Activated CD8-positive, alpha-beta memory T cell treated with anti-CD3 and anti-CD28 coated beads, Interleukin-2, amount 10 ng/mL, durations not matched to agents 7 days and 5 days (primary cell): ENCODE results near the gene MCRS1. TPM values are rescaled to one million over a fixed set of nuclear protein-coding genes. Genes with fewer than 3 reads are reported as not detected.

ENCODE experiments used
- ATAC-seq: fragments of 150-1000 bp; cut with Tn5 transposase; one replicate; pipeline ENCODE4 v1.10.0; 2021; ENCODE audit warnings: moderate library complexity
- CTCF ChIA-PET: fragments of 350-600 bp; sonication (Branson Sonifier 250); formaldehyde crosslinking; loops from one replicate; lab custom pipeline; 2021; ENCODE audit warnings: antibody characterized with exemption; lab: Charles Lee
- DNase-seq: peaks from one replicate; pipeline ENCODE4 v3.0.0-alpha.2; 2020
- H3K27ac Mint-ChIP-seq: one replicate; pipeline ENCODE4 v1.8.0; 2021; ENCODE audit warnings: mild to moderate bottlenecking, mixed read lengths
- H3K27me3 Mint-ChIP-seq: one replicate; pipeline ENCODE4 v1.8.0; 2021; ENCODE audit warnings: mixed read lengths
- H3K36me3 Mint-ChIP-seq: one replicate; pipeline ENCODE4 v1.8.0; 2021; ENCODE audit warnings: mild to moderate bottlenecking, mixed read lengths
- H3K4me1 Mint-ChIP-seq: one replicate; pipeline ENCODE4 v1.8.0; 2021; ENCODE audit warnings: mixed read lengths
- H3K4me3 Mint-ChIP-seq: one replicate; pipeline ENCODE4 v1.8.0; 2021; ENCODE audit warnings: mild to moderate bottlenecking, moderate library complexity, mixed read lengths
- H3K9me3 Mint-ChIP-seq: one replicate; pipeline ENCODE4 v1.8.0; 2022; ENCODE audit warnings: low read depth, mixed read lengths
- total RNA-seq, 2 experiments: library from RNA; stranded (reverse); gene quantifications; one replicate each; pipeline ENCODE4 v1.2.3, GENCODE V29; 2021

MCRS1 gene
- total RNA-seq, 2 experiments from 2014 or later, result 70.1 to 72.1 TPM

- no peak for DNase-seq
- H3K36me3 Mint-ChIP-seq, result no peaks in the 10 kb centered on the region
- peak overlapping the region; percentile 12 for H3K4me3 Mint-ChIP-seq
- no peaks in the 10 kb centered on the region for H3K9me3 Mint-ChIP-seq
- CTCF ChIA-PET, result interaction anchor here (1.0 to 7.9 kb wide), 3 partner anchors 14 to 86 kb away, joined by 3 to 96 read pairs (median 56); partner anchors contain the start of gene MCRS1
- ATAC-seq, result no peak
- no peak overlapping the region for H3K27ac Mint-ChIP-seq
- H3K4me1 Mint-ChIP-seq, result peaks cover 6% of the 10 kb centered on the region
- H3K27me3 Mint-ChIP-seq, result peaks cover 37% of the 10 kb centered on the region
These were observed 17.9 kb downstream of the MCRS1 start for GRCh38 chr12:49549735-49550692.

GRCh38 chr12:49548822-49549648, 18.9 kb downstream of the MCRS1 start:
- ATAC-seq, result peak; percentile 47
- no peak for DNase-seq
- Mint-ChIP-seq H3K4me3 (peak overlapping the region; percentile 63), H3K27me3 (peaks cover 39% of the 10 kb centered on the region), H3K9me3 (no peaks in the 10 kb centered on the region), H3K27ac (peak overlapping the region; percentile 42), H3K36me3 (no peaks in the 10 kb centered on the region), H3K4me1 (peaks cover 6% of the 10 kb centered on the region)
- CTCF ChIA-PET, result interaction anchor here (0.8 to 6.9 kb wide), 3 partner anchors 15 to 32 kb away, joined by 3 to 96 read pairs (median 4); no protein-coding TSS in a partner anchor

DNA sequence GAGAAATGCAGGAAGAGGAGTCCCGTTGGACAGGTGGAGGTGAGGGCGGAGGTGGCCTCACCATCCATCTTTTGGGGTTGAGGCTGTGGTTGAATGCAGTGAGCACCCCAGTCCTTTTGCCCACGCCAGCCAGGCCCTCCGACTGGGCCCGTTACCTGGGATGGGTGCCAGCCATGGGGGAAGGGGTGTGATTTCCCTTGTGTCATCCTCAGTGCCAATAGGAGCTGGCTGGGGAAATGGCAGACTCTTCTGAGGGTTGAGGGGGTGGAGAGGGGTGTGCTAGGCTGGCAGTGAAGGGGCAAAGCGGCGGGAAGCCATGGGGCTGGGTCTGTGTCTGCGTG, 19.5 kb downstream of the MCRS1 start:
- no peak overlapping the region for H3K27ac Mint-ChIP-seq
- no peaks in the 10 kb centered on the region for H3K36me3 Mint-ChIP-seq
- ATAC-seq, result no peak
- no peaks in the 10 kb centered on the region for H3K9me3 Mint-ChIP-seq
- peaks cover 6% of the 10 kb centered on the region for H3K4me1 Mint-ChIP-seq
- CTCF ChIA-PET, result interaction anchor here (0.8 to 0.9 kb wide), 2 partner anchors 14 to 31 kb away, joined by 3 to 4 read pairs; no protein-coding TSS in a partner anchor
- peaks cover 39% of the 10 kb centered on the region for H3K27me3 Mint-ChIP-seq
- no peak for DNase-seq
- H3K4me3 Mint-ChIP-seq, result peak overlapping the region; percentile 63

DNA sequence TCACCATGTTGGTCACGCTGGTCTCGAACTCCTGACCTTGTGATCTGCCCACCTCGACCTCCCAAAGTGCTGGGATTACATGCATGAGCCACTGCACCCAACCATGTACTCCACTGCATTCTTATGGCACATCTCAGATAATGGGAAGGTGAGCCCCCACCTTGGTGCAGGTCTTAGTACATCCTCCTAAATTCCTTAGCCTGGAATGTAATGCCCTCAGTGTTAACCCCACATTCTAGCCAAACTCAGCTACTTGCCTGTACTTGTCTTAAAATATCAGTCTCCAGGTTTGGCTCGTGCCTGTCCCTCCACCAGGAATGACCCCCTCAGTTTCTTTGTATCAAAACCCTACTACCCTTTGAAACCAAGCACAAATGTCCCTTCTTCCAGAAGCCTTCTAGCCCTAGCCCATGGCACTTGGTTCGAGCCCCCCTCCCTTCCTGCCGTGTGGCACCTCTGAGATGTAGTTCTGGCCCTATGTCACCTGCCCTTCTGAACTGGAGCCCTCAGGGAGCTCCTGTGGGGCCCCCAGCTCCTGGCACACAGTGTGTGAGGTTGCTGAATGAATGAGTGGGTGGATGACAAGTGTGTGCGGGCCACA, 20.8 kb downstream of the MCRS1 start:
- H3K27me3 Mint-ChIP-seq, result peaks cover 42% of the 10 kb centered on the region
- H3K27ac Mint-ChIP-seq, result no peak overlapping the region
- CTCF ChIA-PET, result interaction anchor here (0.7 to 3.2 kb wide), 2 partner anchors 33 to 187 kb away, joined by 3 to 12 read pairs; no protein-coding TSS in a partner anchor
- no peaks in the 10 kb centered on the region for H3K36me3 Mint-ChIP-seq
- no peak overlapping the region for H3K4me3 Mint-ChIP-seq
- ATAC-seq (no peak), DNase-seq (no peak)
- no peaks in the 10 kb centered on the region for H3K9me3 Mint-ChIP-seq
- H3K4me1 Mint-ChIP-seq, result peaks cover 9% of the 10 kb centered on the region

- no peaks in the 10 kb centered on the region for H3K9me3 Mint-ChIP-seq
- CTCF ChIA-PET, result interaction anchor here (3.2 kb wide), 1 partner anchor 34 kb away, joined by 12 read pairs; no protein-coding TSS in a partner anchor
- peaks cover 9% of the 10 kb centered on the region for H3K4me1 Mint-ChIP-seq
- no peak for ATAC-seq
- H3K36me3 Mint-ChIP-seq, result no peaks in the 10 kb centered on the region
- no peak overlapping the region for H3K4me3 Mint-ChIP-seq
- DNase-seq, result no peak
- H3K27me3 Mint-ChIP-seq, result peaks cover 42% of the 10 kb centered on the region
- H3K27ac Mint-ChIP-seq, result no peak overlapping the region
These were observed 21.5 kb downstream of the MCRS1 start for GRCh38 chr12:49546481-49546880.

DNA sequence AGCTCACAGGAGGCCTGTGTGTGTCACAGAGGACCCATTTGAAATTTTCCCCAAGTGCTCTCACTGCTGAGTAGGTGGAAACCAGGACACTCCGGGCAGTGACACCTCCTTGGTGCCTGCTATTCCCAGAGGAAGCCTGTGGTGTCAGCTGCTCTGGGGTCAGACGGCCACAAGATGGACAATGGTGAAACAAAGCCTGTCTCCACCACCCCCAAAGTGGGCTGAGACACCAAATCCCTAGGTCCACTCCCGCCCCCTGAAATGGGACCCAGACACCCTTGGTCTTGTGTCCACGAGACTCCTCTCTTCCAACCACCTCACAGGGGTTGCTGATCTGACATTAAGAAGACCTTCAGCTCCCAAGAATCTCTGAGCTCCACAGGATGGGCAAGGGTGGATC, 22.1 kb downstream of the MCRS1 start:
- H3K27me3 Mint-ChIP-seq, result peaks cover 44% of the 10 kb centered on the region
- no peak overlapping the region for H3K27ac Mint-ChIP-seq
- ATAC-seq (no peak), DNase-seq (no peak)
- H3K4me3 Mint-ChIP-seq, result no peak overlapping the region
- peaks cover 9% of the 10 kb centered on the region for H3K4me1 Mint-ChIP-seq
- CTCF ChIA-PET, result interaction anchor here (1.3 to 3.2 kb wide), 2 partner anchors 35 to 198 kb away, joined by 4 to 12 read pairs; no protein-coding TSS in a partner anchor
- H3K36me3 Mint-ChIP-seq, result no peaks in the 10 kb centered on the region
- H3K9me3 Mint-ChIP-seq, result no peaks in the 10 kb centered on the region

DNA sequence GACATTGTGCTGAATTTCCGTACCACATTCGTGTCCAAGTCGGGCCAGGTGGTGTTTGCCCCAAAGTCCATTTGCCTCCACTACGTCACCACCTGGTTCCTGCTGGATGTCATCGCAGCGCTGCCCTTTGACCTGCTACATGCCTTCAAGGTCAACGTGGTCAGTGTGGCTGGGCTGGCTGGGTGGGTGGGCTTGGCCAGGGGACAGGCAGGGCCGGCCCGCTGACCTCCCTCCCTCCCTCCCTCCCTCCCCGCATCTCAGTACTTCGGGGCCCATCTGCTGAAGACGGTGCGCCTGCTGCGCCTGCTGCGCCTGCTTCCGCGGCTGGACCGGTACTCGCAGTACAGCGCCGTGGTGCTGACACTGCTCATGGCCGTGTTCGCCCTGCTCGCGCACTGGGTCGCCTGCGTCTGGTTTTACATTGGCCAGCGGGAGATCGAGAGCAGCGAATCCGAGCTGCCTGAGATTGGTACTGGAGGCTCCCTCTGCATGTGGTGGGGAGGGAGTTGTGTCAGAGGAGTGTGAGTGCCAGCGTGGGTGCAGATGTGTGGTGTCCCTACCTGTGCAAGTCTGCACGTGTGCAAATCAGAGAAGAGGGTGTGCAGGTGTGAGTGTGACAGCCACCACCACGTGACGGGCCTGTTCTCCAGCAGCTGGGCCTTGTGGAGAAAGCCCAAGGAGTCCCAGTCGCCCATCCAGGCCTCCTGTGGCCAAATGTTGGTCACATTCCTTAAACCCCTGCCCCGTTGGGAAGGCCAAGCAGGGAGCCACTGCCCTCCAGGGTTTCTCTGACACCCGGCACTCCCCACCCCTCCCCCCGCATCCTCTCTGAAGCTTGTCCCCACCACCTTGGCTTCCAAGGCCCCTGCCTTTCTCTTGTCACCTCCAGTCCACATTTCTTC, 23.8 kb downstream of the MCRS1 start:
- no peaks in the 10 kb centered on the region for H3K36me3 Mint-ChIP-seq
- peaks cover 17% of the 10 kb centered on the region for H3K4me1 Mint-ChIP-seq
- CTCF ChIA-PET, result interaction anchor here (0.6 to 2.1 kb wide), 6 partner anchors 10 to 211 kb away, joined by 3 to 7 read pairs (median 4); partner anchors contain the start of gene PRPF40B

GRCh38 chr12:49543221-49543913, 24.6 kb downstream of the MCRS1 start:
- CTCF ChIA-PET, result interaction anchor here (0.7 to 2.1 kb wide), 4 partner anchors 10 to 196 kb away, joined by 3 to 7 read pairs (median 3); no protein-coding TSS in a partner anchor
- no peaks in the 10 kb centered on the region for H3K36me3 Mint-ChIP-seq

More for the DNA sequence above, 23.8 kb downstream of the MCRS1 start:
- ATAC-seq (no peak), DNase-seq (no peak)
- Mint-ChIP-seq H3K9me3 (no peaks in the 10 kb centered on the region), H3K4me3 (no peak overlapping the region), H3K27ac (no peak overlapping the region), H3K27me3 (peaks cover 47% of the 10 kb centered on the region)

GRCh38 chr12:49542592-49543160, 25.3 kb downstream of the MCRS1 start:
- no peak overlapping the region for H3K27ac Mint-ChIP-seq
- H3K27me3 Mint-ChIP-seq, result peaks cover 44% of the 10 kb centered on the region
- H3K4me3 Mint-ChIP-seq, result no peak overlapping the region
- no peaks in the 10 kb centered on the region for H3K9me3 Mint-ChIP-seq
- peaks cover 14% of the 10 kb centered on the region for H3K4me1 Mint-ChIP-seq
- ATAC-seq (no peak), DNase-seq (no peak)
- no peaks in the 10 kb centered on the region for H3K36me3 Mint-ChIP-seq
- CTCF ChIA-PET, result interaction anchor here (0.7 to 2.1 kb wide), 4 partner anchors 10 to 195 kb away, joined by 3 to 7 read pairs (median 3); no protein-coding TSS in a partner anchor

More at GRCh38 chr12:49543221-49543913, 24.6 kb downstream of the MCRS1 start:
- no peak for DNase-seq
- Mint-ChIP-seq H3K4me3 (no peak overlapping the region), H3K27ac (no peak overlapping the region), H3K4me1 (peaks cover 14% of the 10 kb centered on the region), H3K27me3 (peaks cover 44% of the 10 kb centered on the region), H3K9me3 (no peaks in the 10 kb centered on the region)
- no peak for ATAC-seq

DNA sequence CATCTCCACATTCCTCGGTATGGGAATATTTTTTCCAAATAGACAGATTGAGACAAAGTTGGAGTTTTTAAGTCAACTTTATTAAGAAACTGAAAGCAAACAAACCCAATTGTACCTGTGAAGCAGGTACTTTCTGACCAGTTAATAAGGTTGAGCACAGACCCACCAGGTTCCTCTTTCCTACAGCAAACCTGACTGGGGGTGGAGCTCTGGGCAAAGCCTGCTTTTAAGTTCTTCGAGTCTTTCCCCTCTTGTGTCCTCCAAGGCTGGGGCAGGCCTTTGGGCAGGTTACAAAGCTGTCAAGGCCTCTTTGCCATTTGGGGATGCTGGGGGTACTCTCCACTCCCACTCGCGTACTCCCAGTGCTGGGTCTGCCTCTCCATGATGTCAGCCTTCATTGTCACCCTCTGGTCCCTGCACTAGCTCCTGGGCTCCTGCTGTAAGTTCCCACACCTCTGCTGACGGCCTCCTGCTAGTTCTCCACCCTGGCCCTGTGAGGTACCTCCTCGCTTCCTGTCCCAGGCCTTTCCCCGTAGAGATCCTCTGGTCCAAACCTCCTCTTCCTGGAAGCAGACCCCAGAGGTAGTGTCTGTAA, 25.9 kb downstream of the MCRS1 start:
- CTCF ChIA-PET, result interaction anchor here (1.2 to 2.1 kb wide), 3 partner anchors 11 to 42 kb away, joined by 3 to 7 read pairs (median 3); no protein-coding TSS in a partner anchor
- no peaks in the 10 kb centered on the region for H3K36me3 Mint-ChIP-seq
- DNase-seq (no peak), ATAC-seq (no peak)
- H3K4me3 Mint-ChIP-seq, result no peak overlapping the region
- H3K4me1 Mint-ChIP-seq, result peaks cover 14% of the 10 kb centered on the region
- no peaks in the 10 kb centered on the region for H3K9me3 Mint-ChIP-seq
- peaks cover 46% of the 10 kb centered on the region for H3K27me3 Mint-ChIP-seq
- H3K27ac Mint-ChIP-seq, result no peak overlapping the region
